Ishikawa (cell line): Measurements from ENCODE around the gene SIGLEC9.

Experiments
- CEBPB ChIP-seq: IDR thresholded peaks from 2 replicates; pipeline ENCODE4 v1.6.1; 2012
- CREB1 ChIP-seq: IDR thresholded peaks from 2 replicates; pipeline ENCODE4 v1.6.1; 2012; ENCODE audit warnings: low read depth
- EP300 ChIP-seq: IDR thresholded peaks from 2 replicates; pipeline ENCODE4 v1.6.1; 2012; ENCODE audit warnings: borderline replicate concordance
- RAD21 ChIP-seq: IDR thresholded peaks from 2 replicates; pipeline ENCODE4 v1.6.1; 2012; ENCODE audit warnings: low read depth
- REST ChIP-seq: IDR thresholded peaks from 2 replicates; pipeline ENCODE4 v1.6.1; 2012; ENCODE audit warnings: low read depth, mild to moderate bottlenecking
- TAF1 ChIP-seq: IDR thresholded peaks from 2 replicates; pipeline ENCODE4 v1.6.1; 2012; ENCODE audit warnings: low read depth, mild to moderate bottlenecking
- USF1 ChIP-seq: IDR thresholded peaks from 2 replicates; pipeline ENCODE4 v1.6.1; 2012
- TF ChIP-seq, protein P1 (sequence below): IDR thresholded peaks from 2 replicates; pipeline ENCODE4 v1.6.1; 2012

DNA sequence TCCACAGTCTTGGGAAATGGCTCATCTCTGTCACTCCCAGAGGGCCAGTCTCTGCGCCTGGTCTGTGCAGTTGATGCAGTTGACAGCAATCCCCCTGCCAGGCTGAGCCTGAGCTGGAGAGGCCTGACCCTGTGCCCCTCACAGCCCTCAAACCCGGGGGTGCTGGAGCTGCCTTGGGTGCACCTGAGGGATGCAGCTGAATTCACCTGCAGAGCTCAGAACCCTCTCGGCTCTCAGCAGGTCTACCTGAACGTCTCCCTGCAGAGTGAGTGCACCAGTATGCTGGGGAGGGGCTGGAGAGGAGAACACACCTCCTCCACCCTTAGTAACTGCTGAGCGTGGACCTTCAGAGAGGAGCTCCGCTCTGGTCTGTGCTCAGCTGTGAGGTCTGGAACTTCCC lies 2.3 kb downstream of the SIGLEC9 start:
- TF ChIP-seq USF1 (no peak), CREB1 (no peak), RAD21 (no peak), REST (no peak), TAF1 (no peak), EP300 (no peak), CEBPB (no peak)
- TF ChIP-seq, protein P1, sequence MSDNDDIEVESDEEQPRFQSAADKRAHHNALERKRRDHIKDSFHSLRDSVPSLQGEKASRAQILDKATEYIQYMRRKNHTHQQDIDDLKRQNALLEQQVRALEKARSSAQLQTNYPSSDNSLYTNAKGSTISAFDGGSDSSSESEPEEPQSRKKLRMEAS = no peak
